Ovary (tissue), 3 donors: ENCODE results near the gene ZNF75A.

Experiments used
- EP300 ChIP-seq: sonication (generic); formaldehyde crosslinking; IDR thresholded peaks from one replicate; pipeline ENCODE4 v1.6.1; 2017; ENCODE audit warnings: antibody characterized with exemption
- TF ChIP-seq, protein P1 (sequence below), 3 donors: fragments of 450-650 bp in 2 of 3; fragments of 200-600 bp in 1 of 3; IDR thresholded peaks; one replicate each; pipeline versions ENCODE4 v1.5.1 to v1.8.0; 2016 to 2022; ENCODE audit warnings: antibody characterized with exemption in 3 of 3, mild to moderate bottlenecking in 1 of 3
- donor health status: DM: no; HTN: no; CAD: no.

GRCh38 chr16:3268294-3268693 is 37.0 kb upstream of the ZNF75A start:
- TF ChIP-seq, protein P1, sequence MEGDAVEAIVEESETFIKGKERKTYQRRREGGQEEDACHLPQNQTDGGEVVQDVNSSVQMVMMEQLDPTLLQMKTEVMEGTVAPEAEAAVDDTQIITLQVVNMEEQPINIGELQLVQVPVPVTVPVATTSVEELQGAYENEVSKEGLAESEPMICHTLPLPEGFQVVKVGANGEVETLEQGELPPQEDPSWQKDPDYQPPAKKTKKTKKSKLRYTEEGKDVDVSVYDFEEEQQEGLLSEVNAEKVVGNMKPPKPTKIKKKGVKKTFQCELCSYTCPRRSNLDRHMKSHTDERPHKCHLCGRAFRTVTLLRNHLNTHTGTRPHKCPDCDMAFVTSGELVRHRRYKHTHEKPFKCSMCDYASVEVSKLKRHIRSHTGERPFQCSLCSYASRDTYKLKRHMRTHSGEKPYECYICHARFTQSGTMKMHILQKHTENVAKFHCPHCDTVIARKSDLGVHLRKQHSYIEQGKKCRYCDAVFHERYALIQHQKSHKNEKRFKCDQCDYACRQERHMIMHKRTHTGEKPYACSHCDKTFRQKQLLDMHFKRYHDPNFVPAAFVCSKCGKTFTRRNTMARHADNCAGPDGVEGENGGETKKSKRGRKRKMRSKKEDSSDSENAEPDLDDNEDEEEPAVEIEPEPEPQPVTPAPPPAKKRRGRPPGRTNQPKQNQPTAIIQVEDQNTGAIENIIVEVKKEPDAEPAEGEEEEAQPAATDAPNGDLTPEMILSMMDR (IDR thresholded peaks at IDR 0.05) = no peak
- TF ChIP-seq EP300 = no peak
